Measurements from ENCODE around the gene GGCT. TPM values are rescaled to one million over a fixed set of nuclear protein-coding genes. Genes with fewer than 3 reads are reported as not detected.

GGCT gene
- total and polyA plus RNA-seq, 2 donors (not counting 3 experiments of a cell fraction or from before 2014, with no cell fraction given) = 21.1 to 44.3 TPM

DNA sequence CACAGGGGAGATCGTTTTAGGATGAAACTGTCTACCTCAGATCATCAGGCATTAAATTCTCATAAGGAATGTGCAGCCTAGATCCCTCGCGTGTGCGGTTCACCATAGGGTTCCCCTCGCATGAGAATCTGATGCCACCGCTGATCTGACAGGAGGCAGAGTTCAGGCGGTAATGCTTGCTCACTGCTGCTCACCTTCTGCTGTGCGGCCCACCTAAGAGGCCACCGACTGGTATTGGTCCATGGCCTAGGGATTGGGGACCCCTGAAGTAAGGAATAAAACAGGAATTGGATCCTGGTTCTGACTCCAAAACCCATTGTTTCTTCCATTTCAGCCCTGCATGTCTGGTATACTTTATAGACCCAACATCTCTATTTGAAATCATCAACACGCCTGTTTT is 30.1 kb downstream of the GGCT start:
- dilution Hi-C loops (cut with MboI; ENCODE audit: extremely low pct_ligation_motif_present, low sequenced_read_pairs) = no loop called here
- POLR2A ChIA-PET = no interaction called here
- H3K9ac ChIP-seq (replicated peaks; ENCODE audit: extremely low read depth, insufficient read depth, low read length) = no peak overlapping the region

DNA sequence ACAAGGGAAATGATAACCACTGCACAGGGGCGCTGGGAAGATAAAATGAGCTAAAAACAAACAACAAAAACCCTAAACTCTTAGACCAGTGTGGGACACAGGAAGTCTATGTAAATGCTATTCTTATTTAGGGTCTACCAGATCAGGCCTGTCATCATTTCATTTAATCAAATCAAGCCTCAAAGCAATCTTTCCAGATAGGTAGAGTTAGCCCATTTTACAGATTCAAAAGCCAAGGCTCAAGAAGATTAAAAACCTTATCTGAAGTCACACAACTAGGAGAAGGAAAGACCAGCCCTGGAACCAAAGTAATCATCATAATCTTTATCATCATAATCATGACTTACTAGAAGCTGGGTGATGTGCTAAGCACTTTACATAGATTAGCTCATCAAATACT is 30.7 kb downstream of the GGCT start:
- no peak overlapping the region for H3K4me3 ChIP-seq (replicated peaks in 1 of 3; ENCODE audit: insufficient read depth in 1 of 3, low read depth in 1 of 3, low read length in 3 of 3)
- H4K20me1 ChIP-seq (replicated peaks; ENCODE audit: control insufficient read depth, extremely low read depth, insufficient read depth, low read length) = no peaks in the 10 kb centered on the region
- no peaks in the 10 kb centered on the region for H3K9me1 ChIP-seq (replicated peaks; ENCODE audit: control insufficient read depth, extremely low read depth, insufficient read depth, low read length)
- H3K36me3 ChIP-seq (ENCODE audit: control insufficient read depth in 2 of 2, extremely low read depth in 1 of 2, insufficient read depth in 2 of 2, low read length in 2 of 2) = no peaks in the 10 kb centered on the region
- peaks cover 77% of the 10 kb centered on the region for H3K4me1 ChIP-seq (ENCODE audit: control insufficient read depth, extremely low read depth, insufficient read depth, low read length)
- no peak overlapping the region for H2AFZ ChIP-seq (ENCODE audit: low read depth, low read length)
- DNase-seq (ENCODE audit: low read depth, low spot score) (no peak), FAIRE-seq (no peak)
- no peaks in the 10 kb centered on the region for H3K9me3 ChIP-seq (replicated peaks; ENCODE audit: control insufficient read depth, insufficient read depth, low read length)
- H3K79me2 ChIP-seq (ENCODE audit: control insufficient read depth, insufficient read depth, low read length) = peaks cover 71% of the 10 kb centered on the region
- CTCF ChIA-PET = no interaction called here
- no peaks in the 10 kb centered on the region for H3K27me3 ChIP-seq (ENCODE audit: control insufficient read depth in 2 of 2, insufficient read depth in 2 of 2, low read length in 2 of 2)
- no peak overlapping the region for H3K27ac ChIP-seq (ENCODE audit: insufficient read depth, low read depth, low read length)
- no peak for TF ChIP-seq GATA2 (IDR thresholded peaks at IDR 0.05; ENCODE audit: insufficient read depth, insufficient read length, low read depth, low read length)
- TF ChIP-seq MYC (IDR thresholded peaks at IDR 0.05; ENCODE audit: low read depth, low read length) = no peak
- TF ChIP-seq JUN (IDR thresholded peaks at IDR 0.05; ENCODE audit: borderline replicate concordance, insufficient read depth, insufficient read length, low read depth) = no peak
- no peak for TF ChIP-seq POLR2A (IDR thresholded peaks at IDR 0.05; ENCODE audit: low read depth, low read length)
- no peak for TF ChIP-seq POLR2AphosphoS5 (IDR thresholded peaks at IDR 0.05; ENCODE audit: insufficient read depth, low read depth, low read length)
- no peak for TF ChIP-seq EZH2 (IDR thresholded peaks at IDR 0.05; ENCODE audit: borderline replicate concordance, low read depth, low read length, severe bottlenecking)
- TF ChIP-seq CTCF (IDR thresholded peaks at IDR 0.05; ENCODE audit: extremely low read depth in 1 of 2, insufficient read depth in 1 of 2, low read depth in 1 of 2, low read length in 2 of 2) = no peak
- TF ChIP-seq FOS (IDR thresholded peaks at IDR 0.05; ENCODE audit: borderline replicate concordance, insufficient read depth, low read length) = no peak
- TF ChIP-seq, protein P1, sequence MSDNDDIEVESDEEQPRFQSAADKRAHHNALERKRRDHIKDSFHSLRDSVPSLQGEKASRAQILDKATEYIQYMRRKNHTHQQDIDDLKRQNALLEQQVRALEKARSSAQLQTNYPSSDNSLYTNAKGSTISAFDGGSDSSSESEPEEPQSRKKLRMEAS (IDR thresholded peaks at IDR 0.05; ENCODE audit: insufficient read depth, insufficient read length) = no peak
- dilution Hi-C loops (cut with MboI; ENCODE audit: extremely low pct_ligation_motif_present, low sequenced_read_pairs) (no loop called here), intact Hi-C loops (cut with micrococcal nuclease) (no loop called here)
- POLR2A ChIA-PET = interaction anchor here (1.0 kb wide), 1 partner anchor 14 kb away, joined by 3 read pairs; no protein-coding TSS in a partner anchor
- no peak overlapping the region for H3K9ac ChIP-seq (replicated peaks; ENCODE audit: extremely low read depth, insufficient read depth, low read length)
- BruUV-seq (replicated peaks) = no TSS peak
- H3K4me2 ChIP-seq (ENCODE audit: insufficient read depth, low read length) = no peak overlapping the region

More for the DNA sequence above, 30.1 kb downstream of the GGCT start:
- peaks cover 79% of the 10 kb centered on the region for H3K4me1 ChIP-seq (ENCODE audit: control insufficient read depth, extremely low read depth, insufficient read depth, low read length)
- peaks cover 70% of the 10 kb centered on the region for H3K79me2 ChIP-seq (ENCODE audit: control insufficient read depth, insufficient read depth, low read length)
- H3K36me3 ChIP-seq (ENCODE audit: control insufficient read depth in 2 of 2, extremely low read depth in 1 of 2, insufficient read depth in 2 of 2, low read length in 2 of 2) = no peaks in the 10 kb centered on the region
- no peaks in the 10 kb centered on the region for H3K9me3 ChIP-seq (replicated peaks; ENCODE audit: control insufficient read depth, insufficient read depth, low read length)
- CTCF ChIA-PET = interaction anchor here (1.5 kb wide), 1 partner anchor 14 kb away, joined by 3 read pairs; no protein-coding TSS in a partner anchor
- H3K27ac ChIP-seq (ENCODE audit: insufficient read depth, low read depth, low read length) = no peak overlapping the region
- no TSS peak for BruUV-seq (replicated peaks)
- FAIRE-seq (no peak), DNase-seq (ENCODE audit: low read depth, low spot score) (no peak)
- H3K4me2 ChIP-seq (ENCODE audit: insufficient read depth, low read length) = no peak overlapping the region
- no peaks in the 10 kb centered on the region for H3K27me3 ChIP-seq (ENCODE audit: control insufficient read depth in 2 of 2, insufficient read depth in 2 of 2, low read length in 2 of 2)
- intact Hi-C loops (cut with micrococcal nuclease) = no loop called here
- H4K20me1 ChIP-seq (replicated peaks; ENCODE audit: control insufficient read depth, extremely low read depth, insufficient read depth, low read length) = no peaks in the 10 kb centered on the region
- H3K9me1 ChIP-seq (replicated peaks; ENCODE audit: control insufficient read depth, extremely low read depth, insufficient read depth, low read length) = no peaks in the 10 kb centered on the region
- H2AFZ ChIP-seq (ENCODE audit: low read depth, low read length) = no peak overlapping the region
- TF ChIP-seq CTCF (IDR thresholded peaks at IDR 0.05; ENCODE audit: extremely low read depth in 1 of 2, insufficient read depth in 1 of 2, low read depth in 1 of 2, low read length in 2 of 2) = no peak
- TF ChIP-seq MYC (IDR thresholded peaks at IDR 0.05; ENCODE audit: low read depth, low read length) = no peak
- no peak for TF ChIP-seq EZH2 (IDR thresholded peaks at IDR 0.05; ENCODE audit: borderline replicate concordance, low read depth, low read length, severe bottlenecking)
- TF ChIP-seq POLR2A (IDR thresholded peaks at IDR 0.05; ENCODE audit: low read depth, low read length) = no peak
- H3K4me3 ChIP-seq (replicated peaks in 1 of 3; ENCODE audit: insufficient read depth in 1 of 3, low read depth in 1 of 3, low read length in 3 of 3) = no peak overlapping the region
